H1 (cell line): ENCODE data around the gene LDAH. TPM values are rescaled to one million over a fixed set of nuclear protein-coding genes. Genes with fewer than 3 reads are reported as not detected.

Experiments
- CTCF ChIA-PET: fragments of 300-600 bp; sonication (Branson Sonifier 250); formaldehyde crosslinking; loops from one replicate; lab custom pipeline; 2021; ENCODE audit not compliant: partially characterized antibody; lab: Charles Lee
- POLR2A ChIA-PET: fragments of 300-600 bp; sonication (Branson Sonifier 250); formaldehyde crosslinking; loops from one replicate; lab custom pipeline; 2021; ENCODE audit warnings: inconsistent platforms; ENCODE audit not compliant: partially characterized antibody; lab: Charles Lee
- DNase-seq, 2 experiments: peaks; one replicate each; pipeline versions ENCODE4 v3.0.0 to v3.0.0-alpha.2; 2010 to 2022; ENCODE audit warnings: low spot score in 2 of 2, low read depth in 1 of 2, mixed read lengths in 1 of 2
- FAIRE-seq: peaks from 2 replicates; lab custom pipeline; 2011; peaks lifted over from hg19 to GRCh38; lab: Jason Lieb, UNC
- H2AFZ ChIP-seq: 2 replicates; pipeline ENCODE4 v1.8.1; 2012; ENCODE audit warnings: low read length, inconsistent platforms
- H2AK5ac ChIP-seq: 2 replicates; pipeline ENCODE4 v1.6.1; 2013; ENCODE audit warnings: low read depth, low read length
- H2BK120ac ChIP-seq: replicated peaks from 2 replicates; pipeline ENCODE3; 2013; ENCODE audit warnings: low read depth, low read length, inconsistent platforms
- H2BK12ac ChIP-seq: 2 replicates; pipeline ENCODE4 v1.6.1; 2013; ENCODE audit warnings: low read depth, low read length
- H2BK15ac ChIP-seq: 2 replicates; pipeline ENCODE4 v1.6.1; 2013; ENCODE audit warnings: low read length
- H2BK20ac ChIP-seq: 2 replicates; pipeline ENCODE4 v1.6.1; 2013; ENCODE audit warnings: low read length
- H2BK5ac ChIP-seq: 2 replicates; pipeline ENCODE4 v1.6.1; 2013; ENCODE audit warnings: low read depth, low read length
- H3K14ac ChIP-seq: 2 replicates; pipeline ENCODE4 v1.6.1; 2013; ENCODE audit warnings: inconsistent platforms; ENCODE audit not compliant: insufficient read length
- H3K18ac ChIP-seq: 2 replicates; pipeline ENCODE4 v1.6.1; 2013; ENCODE audit warnings: low read length; ENCODE audit errors: extremely low read depth
- H3K23ac ChIP-seq: 2 replicates; pipeline ENCODE4 v1.6.1; 2013; ENCODE audit warnings: inconsistent platforms; ENCODE audit not compliant: insufficient read length
- H3K23me2 ChIP-seq: 2 replicates; pipeline ENCODE4 v1.6.1; 2013; ENCODE audit warnings: low read depth, low read length
- H3K27ac ChIP-seq: 2 replicates; pipeline ENCODE4 v1.6.1; 2011; ENCODE audit warnings: low read depth, low read length, inconsistent platforms
- H3K27me3 ChIP-seq, 4 experiments: replicated peaks in 1 of 4; 1 replicate in 1 of 4; 2 replicates in 3 of 4; pipeline versions ENCODE4 v1.6.1 to v1.8.1; 2011 to 2013; ENCODE audit warnings: low read length in 3 of 4, mild to moderate bottlenecking in 3 of 4, inconsistent platforms in 2 of 4, mixed read lengths in 2 of 4, moderate library complexity in 1 of 4; ENCODE audit not compliant: control insufficient read depth in 3 of 4, insufficient read depth in 3 of 4; ENCODE audit errors: extremely low read depth in 1 of 4
- H3K36me3 ChIP-seq, 4 experiments: 2 replicates each; pipeline versions ENCODE4 v1.6.1 to v1.8.1; 2011 to 2013; ENCODE audit warnings: mild to moderate bottlenecking in 4 of 4, low read length in 3 of 4, moderate library complexity in 2 of 4, control low read depth in 1 of 4, inconsistent platforms in 1 of 4; ENCODE audit not compliant: insufficient read depth in 4 of 4, control insufficient read depth in 2 of 4
- H3K4ac ChIP-seq: replicated peaks from 2 replicates; pipeline ENCODE3; 2013; ENCODE audit warnings: low read length, low read depth, mixed read lengths, inconsistent platforms; ENCODE audit not compliant: insufficient read length
- H3K4me1 ChIP-seq, 4 experiments: replicated peaks in 1 of 4; 1 replicate in 1 of 4; 2 replicates in 3 of 4; pipeline versions ENCODE4 v1.6.1 to v1.8.1; 2011 to 2013; ENCODE audit warnings: low read length in 3 of 4, inconsistent platforms in 2 of 4, mixed read lengths in 1 of 4; ENCODE audit not compliant: insufficient read depth in 4 of 4, control insufficient read depth in 3 of 4
- H3K4me2 ChIP-seq, 2 experiments: 2 replicates each; pipeline versions ENCODE4 v1.6.1 to v1.8.1; 2011 to 2013; ENCODE audit warnings: low read depth in 2 of 2, low read length in 2 of 2, control low read depth in 1 of 2, inconsistent platforms in 1 of 2, mild to moderate bottlenecking in 1 of 2; ENCODE audit not compliant: insufficient read depth in 1 of 2
- H3K4me3 ChIP-seq, 4 experiments: fragments of 200-600, 300-600 bp in 1 of 4; sonication (generic), shearing (Covaris generic), sonication (Bioruptor Twin) in 1 of 4; 2 replicates each; pipeline versions ENCODE4 v1.5.1 to v1.8.1; 2011 to 2016; ENCODE audit warnings: low read length in 4 of 4, low read depth in 3 of 4, control low read depth in 2 of 4, inconsistent platforms in 2 of 4, mild to moderate bottlenecking in 2 of 4, mixed read lengths in 1 of 4, moderate library complexity in 1 of 4; ENCODE audit not compliant: insufficient read depth in 2 of 4; ENCODE audit errors: extremely low read depth in 1 of 4
- H3K56ac ChIP-seq: replicated peaks from 2 replicates; pipeline ENCODE3; 2013; ENCODE audit warnings: low read depth, mild to moderate bottlenecking, mixed read lengths, low read length, inconsistent platforms; ENCODE audit not compliant: insufficient read length
- H3K79me1 ChIP-seq: 2 replicates; pipeline ENCODE4 v1.6.1; 2013; ENCODE audit warnings: low read depth, low read length, control low read depth
- H3K79me2 ChIP-seq, 2 experiments: 2 replicates each; pipeline versions ENCODE4 v1.6.1 to v1.8.1; 2012 to 2013; ENCODE audit warnings: low read length in 2 of 2, mild to moderate bottlenecking in 2 of 2, inconsistent platforms in 1 of 2; ENCODE audit not compliant: insufficient read depth in 2 of 2, control insufficient read depth in 1 of 2
- H3K9ac ChIP-seq, 4 experiments: replicated peaks in 1 of 4; 1 replicate in 1 of 4; 2 replicates in 3 of 4; pipeline versions ENCODE4 v1.6.1 to v1.8.1; 2011 to 2013; ENCODE audit warnings: low read depth in 3 of 4, low read length in 3 of 4, control low read depth in 2 of 4, mild to moderate bottlenecking in 2 of 4, moderate library complexity in 2 of 4, inconsistent platforms in 1 of 4; ENCODE audit errors: extremely low read depth in 1 of 4
- H3K9me3 ChIP-seq, 2 experiments: 2 replicates each; pipeline versions ENCODE4 v1.6.1 to v1.8.1; 2012 to 2013; ENCODE audit warnings: mild to moderate bottlenecking in 2 of 2, moderate library complexity in 2 of 2, control low read depth in 1 of 2, inconsistent platforms in 1 of 2, low read depth in 1 of 2, low read length in 1 of 2, mixed read lengths in 1 of 2; ENCODE audit not compliant: insufficient read depth in 2 of 2
- H4K20me1 ChIP-seq, 2 experiments: replicated peaks in 1 of 2; 2 replicates each; pipeline versions ENCODE3 to v1.8.1; 2011 to 2013; ENCODE audit warnings: inconsistent platforms in 2 of 2, low read length in 2 of 2, mild to moderate bottlenecking in 1 of 2; ENCODE audit not compliant: insufficient read depth in 2 of 2, control insufficient read depth in 1 of 2
- H4K5ac ChIP-seq: 2 replicates; pipeline ENCODE4 v1.6.1; 2013; ENCODE audit warnings: low read length, low read depth, mixed read lengths, inconsistent platforms; ENCODE audit not compliant: insufficient read length
- H4K8ac ChIP-seq: 2 replicates; pipeline ENCODE4 v1.8.0; 2013; ENCODE audit warnings: mild to moderate bottlenecking, moderate library complexity, low read length, inconsistent platforms; ENCODE audit not compliant: insufficient read depth; ENCODE audit errors: extremely low read depth
- H4K91ac ChIP-seq: replicated peaks from 2 replicates; pipeline ENCODE3; 2013; ENCODE audit warnings: low read length, mixed read lengths, inconsistent platforms; ENCODE audit not compliant: insufficient read length
- BACH1 ChIP-seq: IDR thresholded peaks from 2 replicates; pipeline ENCODE4 v1.6.1; 2012; ENCODE audit warnings: low read length, improper control_type of control experiment
- BCL11A ChIP-seq, 2 experiments: IDR thresholded peaks; one replicate each; pipeline ENCODE4 v1.6.1; 2011; ENCODE audit warnings: low read depth in 2 of 2, low read length in 2 of 2, mild to moderate bottlenecking in 2 of 2
- BRCA1 ChIP-seq: IDR thresholded peaks from 2 replicates; pipeline ENCODE4 v1.6.1; 2012; ENCODE audit warnings: low read depth, low read length, improper control_type of control experiment
- CBX5 ChIP-seq: fragments of 300-800, 300-1000 bp; sonication (generic); IDR thresholded peaks from 2 replicates; pipeline ENCODE4 v1.7.1; 2016; ENCODE audit warnings: antibody characterized with exemption, low read length, low read depth
- CEBPB ChIP-seq: IDR thresholded peaks from 2 replicates; pipeline ENCODE4 v1.6.1; 2012; ENCODE audit warnings: low read depth, low read length
- HDAC6 ChIP-seq: IDR thresholded peaks from one replicate; pipeline ENCODE4 v1.7.1; 2012; ENCODE audit warnings: low read depth, mild to moderate bottlenecking, inconsistent platforms, low read length, moderate library complexity
- JUN ChIP-seq: IDR thresholded peaks from 2 replicates; pipeline ENCODE4 v1.6.1; 2011; ENCODE audit warnings: low read depth, mild to moderate bottlenecking, improper control_type of control experiment, low read length
- RBBP5 ChIP-seq: IDR thresholded peaks from 2 replicates; pipeline ENCODE4 v1.7.1; 2012; ENCODE audit warnings: low read depth, mild to moderate bottlenecking, inconsistent platforms, low read length, moderate library complexity, borderline replicate concordance
- RFX5 ChIP-seq: IDR thresholded peaks from 2 replicates; pipeline ENCODE4 v1.6.1; 2011; ENCODE audit warnings: low read depth, low read length, improper control_type of control experiment, borderline replicate concordance
- SIN3A ChIP-seq, 2 experiments: IDR thresholded peaks in 1 of 2; conservative IDR thresholded peaks in 1 of 2; 2 replicates each; pipeline ENCODE4 v1.6.1; 2011 to 2012; ENCODE audit warnings: low read length in 2 of 2, improper control_type of control experiment in 1 of 2, low read depth in 1 of 2, mild to moderate bottlenecking in 1 of 2
- SP4 ChIP-seq: IDR thresholded peaks from 2 replicates; pipeline ENCODE4 v1.6.1; 2012; ENCODE audit warnings: low read length, inconsistent platforms
- SRF ChIP-seq: IDR thresholded peaks from 2 replicates; pipeline ENCODE4 v1.6.1; 2011; ENCODE audit warnings: mild to moderate bottlenecking, low read depth, low read length, moderate library complexity
- TAF1 ChIP-seq: IDR thresholded peaks from 2 replicates; pipeline ENCODE4 v1.6.1; 2011; ENCODE audit warnings: mild to moderate bottlenecking, low read depth, low read length
- TAF7 ChIP-seq: optimal IDR thresholded peaks from 2 replicates; pipeline ENCODE3; 2011; ENCODE audit warnings: low read depth, mild to moderate bottlenecking, inconsistent platforms, low read length, moderate library complexity, borderline replicate concordance
- WGBS, 2 experiments: shearing (Covaris generic) in 1 of 2; methylation state at CpG; one replicate each; pipeline versions ENCODE4 v1.1.6 to v1.1.7; 2013 to 2015; ENCODE audit warnings: low lambda C conversion rate in 2 of 2, mixed read lengths in 2 of 2, inconsistent platforms in 1 of 2, low coverage in 1 of 2, missing lambda C conversion rate in 1 of 2; ENCODE audit not compliant: insufficient replicate concordance in 2 of 2, insufficient coverage in 1 of 2, insufficient read length in 1 of 2; ENCODE audit errors: extremely low coverage in 1 of 2, missing lambda C conversion rate in 1 of 2; 5-methylcytosine and 5-hydroxymethylcytosine counted together
- polyA plus RNA-seq, 7 experiments: library from polyadenylated mRNA; depleted of rRNA in 3 of 7; stranded (reverse) in 5 of 7; unstranded in 2 of 7; fragments of >200 nt in 5 of 7; fragments of 200-250 nt in 2 of 7; gene quantifications; 1 replicate in 5 of 7; 2 replicates in 1 of 7; 4 replicates in 1 of 7; pipeline versions ENCODE4 v1.2.1 to v1.2.3, GENCODE V29; 2011 to 2013; ENCODE audit warnings: missing spikeins in 2 of 7, mixed read lengths in 2 of 7
- total RNA-seq: library from RNA; stranded (reverse); fragmentation: NEBNext Ultra II Directional; extraction: Animal tissue kit (Norgen Biotek cat#: 25700); gene quantifications from 2 replicates; pipeline ENCODE4 v1.2.1, GENCODE V29; 2021
- TF ChIP-seq, protein P1 (sequence below): IDR thresholded peaks from 2 replicates; pipeline ENCODE4 v1.6.1; 2012; ENCODE audit warnings: inconsistent platforms

Gene LDAH
- total and polyA plus RNA-seq, 2 of the 8 experiments (the other 6 are each of a cell fraction or from before 2014, with no cell fraction given), result 10.9 to 26.3 TPM

DNA sequence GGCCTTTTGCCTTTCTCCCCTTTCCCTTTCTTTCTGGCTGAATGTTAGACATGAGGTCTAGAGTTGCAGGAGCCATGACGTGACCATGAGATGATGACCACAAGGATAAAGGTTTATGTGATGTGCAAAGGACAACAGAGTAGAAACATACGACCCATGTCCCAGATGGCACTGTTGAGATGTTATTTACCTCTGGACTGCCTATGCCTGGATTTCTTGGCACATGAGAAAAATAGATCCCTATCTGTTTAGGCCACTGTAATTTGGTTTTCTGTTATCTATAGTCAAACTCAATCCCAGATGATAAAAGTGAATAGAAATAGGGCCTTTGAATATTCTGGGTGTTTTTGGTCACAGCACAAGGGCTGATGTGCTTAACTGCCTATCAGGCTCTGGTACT, 97.1 kb downstream of the LDAH start:
- no peaks in the 10 kb centered on the region for H3K27me3 ChIP-seq
- no peak for TF ChIP-seq JUN
- no peak for TF ChIP-seq TAF1
- no peak for TF ChIP-seq CBX5
- no peak for TF ChIP-seq BRCA1
- TF ChIP-seq RFX5, result no peak
- TF ChIP-seq BACH1, result no peak
- TF ChIP-seq SP4, result no peak
- TF ChIP-seq CEBPB, result no peak
- no peak for TF ChIP-seq SRF
- no peak for TF ChIP-seq RBBP5
- TF ChIP-seq, protein P1, sequence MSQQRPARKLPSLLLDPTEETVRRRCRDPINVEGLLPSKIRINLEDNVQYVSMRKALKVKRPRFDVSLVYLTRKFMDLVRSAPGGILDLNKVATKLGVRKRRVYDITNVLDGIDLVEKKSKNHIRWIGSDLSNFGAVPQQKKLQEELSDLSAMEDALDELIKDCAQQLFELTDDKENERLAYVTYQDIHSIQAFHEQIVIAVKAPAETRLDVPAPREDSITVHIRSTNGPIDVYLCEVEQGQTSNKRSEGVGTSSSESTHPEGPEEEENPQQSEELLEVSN, result no peak
- no peak for TF ChIP-seq BCL11A (IDR thresholded peaks at IDR 0.05; ENCODE audit: low read depth in 2 of 2, low read length in 2 of 2)
- no peak for TF ChIP-seq HDAC6
- TF ChIP-seq SIN3A (conservative IDR thresholded peaks at IDR 0.05 in 1 of 2, IDR thresholded peaks at IDR 0.05 in 1 of 2; ENCODE audit: low read depth in 1 of 2, low read length in 2 of 2), result no peak
- TF ChIP-seq TAF7, result no peak

More for the DNA sequence above, 97.1 kb downstream of the LDAH start:
- WGBS, 2 experiments, result 98% methylated on average over 2 of the region's 2 CpGs; no CpG with 5 or more reads in 1 of the 2 experiments
- Histone ChIP-seq H3K18ac (no peak overlapping the region), H2BK12ac (no peak overlapping the region), H3K79me1 (no peaks in the 10 kb centered on the region), H3K56ac (no peak overlapping the region), H2AFZ (no peak overlapping the region), H2BK15ac (no peak overlapping the region), H4K8ac (no peak overlapping the region), H2BK20ac (no peak overlapping the region), H3K36me3 (no peaks in the 10 kb centered on the region), H3K14ac (no peak overlapping the region), H4K20me1 (peaks cover 0 to 3% of the 10 kb centered on the region in 2 experiments), H3K27ac (no peak overlapping the region), H3K9me3 (no peaks in the 10 kb centered on the region), H3K23ac (no peak overlapping the region), H3K4me2 (no peak overlapping the region), H3K23me2 (no peaks in the 10 kb centered on the region), H2BK120ac (no peak overlapping the region), H2AK5ac (no peak overlapping the region), H2BK5ac (no peak overlapping the region), H3K4me1 (no peaks in the 10 kb centered on the region), H4K91ac (no peak overlapping the region), H3K79me2 (no peaks in the 10 kb centered on the region), H4K5ac (no peak overlapping the region), H3K4me3 (no peak overlapping the region), H3K4ac (no peak overlapping the region), H3K9ac (no peak overlapping the region)
- DNase-seq (no peak), FAIRE-seq (no peak)
- CTCF ChIA-PET, result interaction anchor here (2.8 kb wide), 1 partner anchor 49 kb away, joined by 13 read pairs; no protein-coding TSS in a partner anchor
- POLR2A ChIA-PET, result no interaction called here
